RWPE2 (cell line): ENCODE data around the gene AKR1C2.
A peak's percentile ranks its signal among the peaks of the same experiment; 100 is the strongest.
"Not testable (repeated sequence)": the region's sequence is repeated elsewhere in the genome, so short reads cannot be mapped to it uniquely, and the experiment has no call there.

Experiments
- ATAC-seq: fragments of 200-7000 bp; cut with Tn5 transposase; 3 replicates; pipeline ENCODE4 v1.9.1; 2021; ENCODE audit warnings: low read depth
- DNase-seq: peaks from one replicate; pipeline ENCODE4 v3.0.0-alpha.2; 2020; ENCODE audit warnings: low spot score
- H3K27ac ChIP-seq: fragments of 450-650 bp; 2 replicates; pipeline ENCODE4 v1.5.1; 2017; ENCODE audit warnings: mild to moderate bottlenecking; ENCODE audit not compliant: poor library complexity, severe bottlenecking
- H3K27me3 ChIP-seq: fragments of 250-450 bp; sonication (Bioruptor Pico); 2 replicates; pipeline ENCODE4 v1.5.1; 2021; ENCODE audit warnings: mild to moderate bottlenecking, moderate library complexity; ENCODE audit not compliant: insufficient read depth, poor library complexity, severe bottlenecking
- H3K36me3 ChIP-seq: fragments of 250-450 bp; sonication (Bioruptor Pico); 2 replicates; pipeline ENCODE4 v1.5.1; 2020; ENCODE audit warnings: low read depth, mild to moderate bottlenecking, moderate library complexity
- H3K4me1 ChIP-seq: fragments of 250-450 bp; sonication (Bioruptor Pico); 2 replicates; pipeline ENCODE4 v1.5.1; 2021; ENCODE audit warnings: mild to moderate bottlenecking, moderate library complexity; ENCODE audit not compliant: insufficient read depth, poor library complexity, severe bottlenecking
- H3K4me3 ChIP-seq: fragments of 250-450 bp; sonication (Bioruptor Pico); 2 replicates; pipeline ENCODE4 v1.5.1; 2021; ENCODE audit warnings: mild to moderate bottlenecking, moderate library complexity; ENCODE audit not compliant: severe bottlenecking
- H3K9me3 ChIP-seq: fragments of 250-450 bp; sonication (Bioruptor Pico); 2 replicates; pipeline ENCODE4 v1.5.1; 2021; ENCODE audit warnings: mild to moderate bottlenecking, moderate library complexity; ENCODE audit not compliant: severe bottlenecking
- CTCF ChIP-seq: fragments of 450-650 bp; IDR thresholded peaks from one replicate; pipeline ENCODE4 v1.5.1; 2017; ENCODE audit warnings: mild to moderate bottlenecking, moderate library complexity; ENCODE audit not compliant: poor library complexity, severe bottlenecking

Gene AKR1C2

DNA sequence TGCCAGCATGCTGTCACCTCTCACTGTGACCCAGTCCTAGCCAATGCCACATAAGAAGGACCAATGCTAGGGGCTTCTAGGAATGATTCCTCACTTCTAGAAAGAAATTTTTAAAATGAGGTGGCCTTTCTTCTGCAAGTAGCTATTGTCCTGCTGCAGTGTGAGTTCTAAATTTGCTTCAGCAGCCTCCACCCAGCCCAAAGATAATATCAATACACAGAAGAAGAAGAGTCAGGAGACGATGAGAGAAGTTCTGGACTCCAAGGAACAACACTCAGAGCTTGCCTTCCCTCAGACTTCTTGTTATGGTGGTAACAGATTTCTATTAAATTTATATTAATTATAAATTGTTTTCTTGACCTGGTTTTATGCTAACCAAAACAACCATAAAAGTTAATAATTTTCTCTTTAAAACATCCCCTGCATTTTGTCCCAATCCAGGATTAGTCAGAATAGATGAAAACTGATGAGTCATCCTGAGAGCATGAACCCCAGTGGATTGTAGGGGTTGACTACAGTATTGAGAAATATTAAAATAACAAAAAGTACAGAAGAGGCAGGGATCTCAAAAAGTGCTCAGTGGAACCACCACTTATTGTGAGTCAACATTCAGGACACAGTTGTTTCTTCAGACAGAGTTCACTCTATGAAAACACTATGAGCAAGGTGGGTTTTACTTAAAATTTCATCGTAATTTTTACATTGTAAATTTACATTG lies 29.6 kb upstream of the AKR1C2 start:
- Histone ChIP-seq H3K9me3 (no peaks in the 10 kb centered on the region), H3K4me1 (peaks cover 9% of the 10 kb centered on the region), H3K4me3 (no peak overlapping the region), H3K27me3 (no peaks in the 10 kb centered on the region), H3K36me3 (no peaks in the 10 kb centered on the region), H3K27ac (peak overlapping the region; percentile 40)
- DNase-seq (no peak), ATAC-seq (peak; percentile 87)
- no peak for TF ChIP-seq CTCF

GRCh38 chr10:5032444-5032843 lies 28.8 kb upstream of the AKR1C2 start:
- not testable (repeated sequence) for ATAC-seq, H3K36me3 ChIP-seq, DNase-seq, H3K4me3 ChIP-seq, H3K9me3 ChIP-seq, H3K4me1 ChIP-seq, H3K27me3 ChIP-seq
- peak overlapping the region; percentile 40 for H3K27ac ChIP-seq

DNA sequence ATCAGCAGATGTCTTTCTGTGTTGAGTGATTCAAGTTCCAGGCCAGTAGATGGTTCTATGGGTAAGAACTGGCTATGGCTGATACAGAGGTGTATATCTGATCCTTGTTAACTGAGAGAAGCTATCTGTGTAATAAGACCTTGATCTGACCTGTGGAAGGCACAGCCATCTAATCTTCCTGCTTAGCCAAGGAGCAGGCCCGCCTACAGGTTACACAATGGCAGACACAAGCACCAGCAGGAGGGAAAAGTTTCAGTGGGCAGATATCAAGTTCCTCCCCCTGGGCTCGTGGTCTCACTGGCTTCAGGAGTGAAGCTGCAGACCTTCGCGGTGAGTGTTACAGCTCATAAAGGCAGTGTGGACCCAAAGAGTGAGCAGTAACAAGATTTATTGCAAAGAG lies 27.9 kb upstream of the AKR1C2 start:
- not testable (repeated sequence) for H3K27ac ChIP-seq, H3K27me3 ChIP-seq, ATAC-seq, H3K36me3 ChIP-seq, DNase-seq, H3K4me3 ChIP-seq, H3K9me3 ChIP-seq, H3K4me1 ChIP-seq

- Histone ChIP-seq H3K36me3 (no peaks in the 10 kb centered on the region), H3K27ac (no peak overlapping the region), H3K27me3 (no peaks in the 10 kb centered on the region), H3K9me3 (no peaks in the 10 kb centered on the region), H3K4me3 (no peak overlapping the region), H3K4me1 (peaks cover 9% of the 10 kb centered on the region)
- ATAC-seq, result no peak
- TF ChIP-seq CTCF, result no peak
- no peak for DNase-seq
These were observed 27.3 kb upstream of the AKR1C2 start for GRCh38 chr10:5030989-5031388.

DNA sequence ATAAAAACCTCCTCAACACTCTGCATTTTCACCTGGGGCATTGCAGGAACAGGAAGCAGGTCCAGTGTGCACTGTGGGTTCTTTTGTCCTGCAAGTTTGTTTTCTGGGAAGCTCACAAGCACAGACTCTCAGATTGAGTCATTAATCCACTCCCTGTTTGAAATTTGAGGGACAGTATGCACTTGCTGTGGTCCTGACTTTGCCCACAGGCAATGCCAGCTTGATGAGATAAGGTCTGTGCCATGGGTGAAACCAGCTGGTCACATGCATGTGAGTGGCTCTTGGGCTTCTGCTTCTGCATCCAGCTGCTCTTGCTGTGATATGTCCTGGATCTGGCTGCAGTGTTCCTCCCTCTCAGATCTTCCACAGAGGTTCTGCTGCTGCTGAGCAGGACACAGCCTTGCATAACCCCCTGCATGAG lies 21.8 kb upstream of the AKR1C2 start:
- DNase-seq, H3K4me3 ChIP-seq, H3K36me3 ChIP-seq, H3K4me1 ChIP-seq, H3K27ac ChIP-seq, ATAC-seq, H3K27me3 ChIP-seq, H3K9me3 ChIP-seq: not testable (repeated sequence)

DNA sequence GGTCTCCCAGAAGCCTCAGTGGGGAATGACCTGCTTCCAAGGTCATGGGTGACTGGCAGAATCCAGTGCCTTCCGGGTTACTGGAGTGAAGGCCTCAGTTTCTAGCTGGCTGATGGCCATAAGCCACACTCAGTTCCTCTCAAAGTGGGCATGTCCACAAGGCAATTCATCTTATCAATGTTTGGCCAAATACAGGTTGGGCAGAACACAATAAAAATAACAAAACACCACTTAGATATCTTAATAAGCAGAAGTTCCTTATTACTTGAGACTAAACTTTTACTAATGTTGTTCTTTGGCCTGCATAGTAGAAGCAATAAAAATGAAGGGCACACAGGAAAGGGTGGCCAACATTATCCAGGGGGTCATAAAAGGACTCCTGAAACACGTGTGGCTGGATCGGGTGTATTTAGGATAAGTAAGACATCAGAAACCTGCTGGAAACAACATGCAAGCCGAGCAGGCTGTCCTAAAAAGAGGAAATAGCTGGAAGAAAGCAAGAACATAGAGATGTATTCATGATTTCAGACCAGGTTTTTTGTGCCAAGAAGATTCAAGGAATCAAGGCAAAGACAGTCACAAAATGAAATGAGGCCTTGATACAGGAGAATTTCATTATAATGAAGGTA lies 19.6 kb upstream of the AKR1C2 start:
- H3K36me3 ChIP-seq, result no peaks in the 10 kb centered on the region
- no peak for DNase-seq
- H3K4me1 ChIP-seq, result no peaks in the 10 kb centered on the region
- no peaks in the 10 kb centered on the region for H3K9me3 ChIP-seq
- no peak for ATAC-seq
- H3K27ac ChIP-seq, result no peak overlapping the region
- no peak overlapping the region for H3K4me3 ChIP-seq
- no peaks in the 10 kb centered on the region for H3K27me3 ChIP-seq
- TF ChIP-seq CTCF, result no peak

GRCh38 chr10:5021624-5022290 lies 18.1 kb upstream of the AKR1C2 start:
- not testable (repeated sequence) for H3K4me1 ChIP-seq, H3K36me3 ChIP-seq, H3K27me3 ChIP-seq, DNase-seq, H3K4me3 ChIP-seq, H3K27ac ChIP-seq, H3K9me3 ChIP-seq
- ATAC-seq, result peak; percentile 77

DNA sequence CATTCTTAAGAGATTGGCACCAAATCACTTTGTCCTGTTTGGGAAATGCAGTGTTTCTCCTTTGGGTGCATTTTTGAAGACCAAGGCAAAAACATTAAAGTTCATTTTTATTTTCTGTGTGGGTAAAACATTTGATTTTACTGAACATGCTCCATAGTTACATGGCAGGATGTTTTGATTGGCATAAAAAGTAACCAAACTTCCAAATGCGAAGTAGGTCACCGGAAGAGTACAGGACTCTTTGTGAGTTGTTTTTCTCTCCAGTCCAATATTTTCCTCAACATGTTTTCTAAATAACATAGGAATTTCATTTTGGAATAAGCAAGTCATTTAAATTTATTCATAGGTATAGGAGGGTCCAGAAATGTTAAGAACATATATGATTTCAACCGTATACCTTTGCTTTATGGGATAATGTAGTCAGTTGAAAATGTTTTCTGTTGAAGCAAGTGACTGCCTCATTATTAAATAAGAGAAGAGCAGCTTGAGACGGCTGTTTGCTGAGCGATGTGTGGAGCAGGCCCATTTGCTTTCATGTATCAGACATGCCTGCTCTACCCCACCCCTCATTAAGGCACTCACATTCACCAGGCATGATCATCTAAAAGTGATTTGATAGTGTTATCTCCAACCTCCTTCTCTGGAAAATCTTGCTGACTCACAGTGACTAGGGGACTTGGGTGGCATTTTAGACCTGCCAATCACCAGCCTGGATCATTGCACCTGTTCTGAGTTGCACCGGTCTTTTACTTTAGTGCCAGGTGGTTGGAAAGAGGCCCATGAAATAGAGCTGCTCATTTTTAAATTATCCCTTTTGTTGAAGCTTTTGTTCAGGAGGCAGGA lies 16.3 kb upstream of the AKR1C2 start:
- DNase-seq, H3K36me3 ChIP-seq, H3K27ac ChIP-seq, H3K9me3 ChIP-seq, H3K4me1 ChIP-seq, ATAC-seq, H3K4me3 ChIP-seq, H3K27me3 ChIP-seq: not testable (repeated sequence)
